ENCODE data around the gene ABLIM1. TPM values are rescaled to one million over a fixed set of nuclear protein-coding genes. Genes with fewer than 3 reads are reported as not detected.

The ABLIM1 gene
- total and polyA plus RNA-seq, 2 of the 13 experiments (the other 11 are each of a cell fraction or from before 2014, with no cell fraction given): 59.4 to 92.7 TPM

- TF ChIP-seq SP2 (CRISPR knock-in tag; IDR thresholded peaks at IDR 0.05) (no peak), MIER2 (CRISPR knock-in tag; IDR thresholded peaks at IDR 0.05) (peak; percentile 25; the same call in 1 of the 2 replicates), THAP8 (CRISPR knock-in tag; IDR thresholded peaks at IDR 0.05; ENCODE audit: borderline replicate concordance) (no peak), ZNF720 (CRISPR knock-in tag; IDR thresholded peaks at IDR 0.05) (no peak), TOPORS (CRISPR knock-in tag; IDR thresholded peaks at IDR 0.05) (no peak), ZNF180 (CRISPR knock-in tag; IDR thresholded peaks at IDR 0.05; ENCODE audit: borderline replicate concordance, low read depth) (no peak), CC2D1A (CRISPR knock-in tag; IDR thresholded peaks at IDR 0.05) (no peak), NFYB (CRISPR knock-in tag; IDR thresholded peaks at IDR 0.05) (0 out of 2 replicates have a peak, but pooled peaks have one; percentile 19), ZNF644 (CRISPR knock-in tag; IDR thresholded peaks at IDR 0.05; ENCODE audit: low read depth) (0 out of 2 replicates have a peak, but pooled peaks have one; percentile 28), ZFP37 (CRISPR knock-in tag; IDR thresholded peaks at IDR 0.05; ENCODE audit: borderline replicate concordance) (peak; percentile 79; the same call in 1 of the 2 replicates), ARNT (IDR thresholded peaks at IDR 0.05) (no peak), SIX4 (CRISPR knock-in tag; IDR thresholded peaks at IDR 0.05) (no peak), PHB2 (IDR thresholded peaks at IDR 0.05; ENCODE audit: partially characterized antibody) (no peak), SIX1 (CRISPR knock-in tag; IDR thresholded peaks at IDR 0.05; ENCODE audit: borderline replicate concordance) (no peak), MEIS2 (CRISPR knock-in tag; IDR thresholded peaks at IDR 0.05) (no peak; the same call in 1 of the 2 replicates), ZNF660 (CRISPR knock-in tag; IDR thresholded peaks at IDR 0.05; ENCODE audit: borderline replicate concordance, low read depth) (no peak), ZSCAN30 (CRISPR knock-in tag; IDR thresholded peaks at IDR 0.05) (no peak), NFKBIZ (CRISPR knock-in tag; IDR thresholded peaks at IDR 0.05) (no peak), ZNF737 (CRISPR knock-in tag; IDR thresholded peaks at IDR 0.05; ENCODE audit: borderline replicate concordance) (no peak), IRF2 (CRISPR knock-in tag; IDR thresholded peaks at IDR 0.05) (no peak)
- TF ChIP-seq, protein P1, sequence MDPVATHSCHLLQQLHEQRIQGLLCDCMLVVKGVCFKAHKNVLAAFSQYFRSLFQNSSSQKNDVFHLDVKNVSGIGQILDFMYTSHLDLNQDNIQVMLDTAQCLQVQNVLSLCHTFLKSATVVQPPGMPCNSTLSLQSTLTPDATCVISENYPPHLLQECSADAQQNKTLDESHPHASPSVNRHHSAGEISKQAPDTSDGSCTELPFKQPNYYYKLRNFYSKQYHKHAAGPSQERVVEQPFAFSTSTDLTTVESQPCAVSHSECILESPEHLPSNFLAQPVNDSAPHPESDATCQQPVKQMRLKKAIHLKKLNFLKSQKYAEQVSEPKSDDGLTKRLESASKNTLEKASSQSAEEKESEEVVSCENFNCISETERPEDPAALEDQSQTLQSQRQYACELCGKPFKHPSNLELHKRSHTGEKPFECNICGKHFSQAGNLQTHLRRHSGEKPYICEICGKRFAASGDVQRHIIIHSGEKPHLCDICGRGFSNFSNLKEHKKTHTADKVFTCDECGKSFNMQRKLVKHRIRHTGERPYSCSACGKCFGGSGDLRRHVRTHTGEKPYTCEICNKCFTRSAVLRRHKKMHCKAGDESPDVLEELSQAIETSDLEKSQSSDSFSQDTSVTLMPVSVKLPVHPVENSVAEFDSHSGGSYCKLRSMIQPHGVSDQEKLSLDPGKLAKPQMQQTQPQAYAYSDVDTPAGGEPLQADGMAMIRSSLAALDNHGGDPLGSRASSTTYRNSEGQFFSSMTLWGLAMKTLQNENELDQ (CRISPR knock-in tag; IDR thresholded peaks at IDR 0.05; ENCODE audit: borderline replicate concordance): no peak
- TF ChIP-seq, protein P2, sequence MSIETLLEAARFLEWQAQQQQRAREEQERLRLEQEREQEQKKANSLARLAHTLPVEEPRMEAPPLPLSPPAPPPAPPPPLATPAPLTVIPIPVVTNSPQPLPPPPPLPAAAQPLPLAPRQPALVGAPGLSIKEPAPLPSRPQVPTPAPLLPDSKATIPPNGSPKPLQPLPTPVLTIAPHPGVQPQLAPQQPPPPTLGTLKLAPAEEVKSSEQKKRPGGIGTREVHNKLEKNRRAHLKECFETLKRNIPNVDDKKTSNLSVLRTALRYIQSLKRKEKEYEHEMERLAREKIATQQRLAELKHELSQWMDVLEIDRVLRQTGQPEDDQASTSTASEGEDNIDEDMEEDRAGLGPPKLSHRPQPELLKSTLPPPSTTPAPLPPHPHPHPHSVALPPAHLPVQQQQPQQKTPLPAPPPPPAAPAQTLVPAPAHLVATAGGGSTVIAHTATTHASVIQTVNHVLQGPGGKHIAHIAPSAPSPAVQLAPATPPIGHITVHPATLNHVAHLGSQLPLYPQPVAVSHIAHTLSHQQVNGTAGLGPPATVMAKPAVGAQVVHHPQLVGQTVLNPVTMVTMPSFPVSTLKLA (IDR thresholded peaks at IDR 0.05): peak; percentile 17; the same call in 1 of the 2 replicates
- TF ChIP-seq, protein P3, sequence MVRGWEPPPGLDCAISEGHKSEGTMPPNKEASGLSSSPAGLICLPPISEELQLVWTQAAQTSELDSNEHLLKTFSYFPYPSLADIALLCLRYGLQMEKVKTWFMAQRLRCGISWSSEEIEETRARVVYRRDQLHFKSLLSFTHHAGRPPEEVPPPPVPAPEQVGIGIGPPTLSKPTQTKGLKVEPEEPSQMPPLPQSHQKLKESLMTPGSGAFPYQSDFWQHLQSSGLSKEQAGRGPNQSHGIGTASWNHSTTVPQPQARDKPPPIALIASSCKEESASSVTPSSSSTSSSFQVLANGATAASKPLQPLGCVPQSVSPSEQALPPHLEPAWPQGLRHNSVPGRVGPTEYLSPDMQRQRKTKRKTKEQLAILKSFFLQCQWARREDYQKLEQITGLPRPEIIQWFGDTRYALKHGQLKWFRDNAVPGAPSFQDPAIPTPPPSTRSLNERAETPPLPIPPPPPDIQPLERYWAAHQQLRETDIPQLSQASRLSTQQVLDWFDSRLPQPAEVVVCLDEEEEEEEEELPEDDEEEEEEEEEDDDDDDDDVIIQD (CRISPR knock-in tag; IDR thresholded peaks at IDR 0.05; ENCODE audit: low read depth): no peak
- TF ChIP-seq, protein P4, sequence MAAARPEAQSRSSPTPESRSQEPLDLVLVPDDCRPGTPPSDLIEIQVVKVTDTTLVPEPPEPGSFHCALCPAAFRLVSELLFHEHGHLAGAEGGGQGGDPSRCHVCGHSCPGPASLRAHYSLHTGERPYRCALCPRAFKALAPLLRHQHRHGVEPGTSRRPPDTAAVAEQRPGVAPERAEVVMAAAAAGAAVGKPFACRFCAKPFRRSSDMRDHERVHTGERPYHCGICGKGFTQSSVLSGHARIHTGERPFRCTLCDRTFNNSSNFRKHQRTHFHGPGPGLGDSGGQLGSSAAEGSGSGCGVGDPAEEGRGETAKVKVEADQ (CRISPR knock-in tag; IDR thresholded peaks at IDR 0.05; ENCODE audit: borderline replicate concordance): 0 out of 2 replicates have a peak, but pooled peaks have one; percentile 39
Measured at GRCh38 chr10:114526504-114527238, 131.4 kb downstream of the ABLIM1 start (continued).

All from HepG2 (cell line).